SK-N-SH (cell line): Measurements from ENCODE around the gene CDK5R2. TPM values are rescaled to one million over a fixed set of nuclear protein-coding genes. Genes with fewer than 3 reads are reported as not detected.
A peak's percentile ranks its signal among the peaks of the same experiment; 100 is the strongest.

ENCODE experiments used
- CTCF ChIA-PET: fragments of 300-600, 350-600 bp; formaldehyde crosslinking; extraction: SDS; loops from one replicate; lab custom pipeline; 2021; lab: Yijun Ruan, JAX
- POLR2A ChIA-PET: fragments of 350-600 bp; sonication (Branson Sonifier 250); formaldehyde crosslinking; extraction: SDS; loops from one replicate; lab custom pipeline; 2020; ENCODE audit warnings: antibody characterized with exemption, inconsistent platforms; lab: Yijun Ruan, JAX
- DNase-seq: peaks from one replicate; pipeline ENCODE4 v3.0.0; 2012
- H2AFZ ChIP-seq: fragments of 200-600 bp; sonication (generic); 2 replicates; pipeline ENCODE4 v1.8.1; 2016; ENCODE audit warnings: antibody characterized with exemption, mild to moderate bottlenecking, low read depth
- H3F3A ChIP-seq: fragments of 200-600 bp; sonication (generic); replicated peaks from 2 replicates; pipeline ENCODE3; 2016; ENCODE audit warnings: antibody characterized with exemption, mild to moderate bottlenecking; ENCODE audit not compliant: insufficient read depth
- H3K27ac ChIP-seq, 2 experiments: fragments of 200-500 bp in 1 of 2; fragments of 200-600 bp in 1 of 2; sonication (Bioruptor generic) in 1 of 2; sonication (generic), shearing (Covaris generic) in 1 of 2; 2 replicates each; pipeline versions ENCODE4 v1.5.1 to v1.6.1; 2014 to 2016; ENCODE audit warnings: low read depth in 2 of 2, inconsistent platforms in 1 of 2, low read length in 1 of 2, mild to moderate bottlenecking in 1 of 2, mixed read lengths in 1 of 2
- H3K27me3 ChIP-seq: fragments of 200-600 bp; sonication (generic), shearing (Covaris generic); 2 replicates; pipeline ENCODE4 v1.6.1; 2016; ENCODE audit warnings: mixed run types; ENCODE audit not compliant: insufficient read depth
- H3K36me3 ChIP-seq, 2 experiments: fragments of 200-500 bp in 1 of 2; fragments of 200-600 bp in 1 of 2; sonication (Bioruptor generic) in 1 of 2; sonication (generic) in 1 of 2; replicated peaks in 1 of 2; 2 replicates each; pipeline versions ENCODE3 to v1.5.1; 2014 to 2016; ENCODE audit warnings: low read length in 1 of 2, mild to moderate bottlenecking in 1 of 2; ENCODE audit not compliant: insufficient read depth in 2 of 2, control insufficient read depth in 1 of 2
- H3K4me1 ChIP-seq, 2 experiments: fragments of 200-500 bp in 1 of 2; fragments of 200-600 bp in 1 of 2; sonication (Bioruptor generic) in 1 of 2; sonication (generic), shearing (Covaris generic) in 1 of 2; 2 replicates each; pipeline versions ENCODE4 v1.5.1 to v1.6.1; 2014 to 2016; ENCODE audit warnings: low read depth in 1 of 2, low read length in 1 of 2, mixed run types in 1 of 2; ENCODE audit not compliant: insufficient read depth in 2 of 2, control insufficient read depth in 1 of 2
- H3K4me2 ChIP-seq: fragments of 200-600 bp; sonication (generic), shearing (Covaris generic); 2 replicates; pipeline ENCODE4 v1.6.1; 2017; ENCODE audit warnings: mixed run types
- H3K4me3 ChIP-seq, 2 experiments: fragments of 200-500 bp in 1 of 2; fragments of 200-600 bp in 1 of 2; sonication (Bioruptor generic) in 1 of 2; sonication (generic), shearing (Covaris generic) in 1 of 2; 2 replicates each; pipeline versions ENCODE4 v1.5.1 to v1.8.1; 2014 to 2016; ENCODE audit warnings: low read depth in 2 of 2, inconsistent platforms in 1 of 2, low read length in 1 of 2, mild to moderate bottlenecking in 1 of 2, mixed read lengths in 1 of 2, moderate library complexity in 1 of 2
- H3K79me2 ChIP-seq: fragments of 200-600 bp; sonication (generic); 2 replicates; pipeline ENCODE4 v1.8.1; 2017; ENCODE audit warnings: mild to moderate bottlenecking; ENCODE audit not compliant: insufficient read depth
- H3K9ac ChIP-seq: fragments of 200-600 bp; sonication (generic); 2 replicates; pipeline ENCODE4 v1.6.1; 2017; ENCODE audit warnings: mixed run types
- H3K9me2 ChIP-seq: fragments of 200-600 bp; sonication (generic); 2 replicates; pipeline ENCODE4 v1.6.1; 2017; ENCODE audit warnings: mixed run types
- H3K9me3 ChIP-seq: fragments of 200-600 bp; sonication (generic); 2 replicates; pipeline ENCODE4 v1.6.1; 2017; ENCODE audit warnings: mixed run types, mild to moderate bottlenecking, moderate library complexity
- H4K20me1 ChIP-seq: fragments of 200-600 bp; sonication (generic); 2 replicates; pipeline ENCODE4 v1.6.1; 2017; ENCODE audit warnings: mild to moderate bottlenecking, mixed run types; ENCODE audit not compliant: insufficient read depth
- CHD2 ChIP-seq: fragments of 150-350 bp; IDR thresholded peaks from 2 replicates; pipeline ENCODE4 v1.6.1; 2018; ENCODE audit warnings: low read length; ENCODE audit not compliant: partially characterized antibody
- EP300 ChIP-seq, 2 experiments: IDR thresholded peaks; 2 replicates each; pipeline versions ENCODE4 v1.4.0 to v1.6.1; 2012; ENCODE audit warnings: borderline replicate concordance in 1 of 2, low read depth in 1 of 2, low read length in 1 of 2
- FOSL2 ChIP-seq: IDR thresholded peaks from 2 replicates; pipeline ENCODE4 v1.4.0; 2012; ENCODE audit warnings: low read depth, mild to moderate bottlenecking, moderate library complexity, borderline replicate concordance
- FOXJ3 ChIP-seq: sonication (generic); formaldehyde crosslinking; IDR thresholded peaks from 2 replicates; pipeline ENCODE4 v1.5.1; 2020; ENCODE audit warnings: mild to moderate bottlenecking, missing genetic modification reagents
- FOXM1 ChIP-seq: IDR thresholded peaks from 2 replicates; pipeline ENCODE4 v1.4.0; 2012; ENCODE audit warnings: low read depth, mild to moderate bottlenecking
- GATA2 ChIP-seq: sonication (generic); formaldehyde crosslinking; IDR thresholded peaks from 2 replicates; pipeline ENCODE4 v1.5.0; 2020; ENCODE audit warnings: mild to moderate bottlenecking, missing genetic modification reagents
- MEF2A ChIP-seq: IDR thresholded peaks from 2 replicates; pipeline ENCODE4 v1.4.0; 2012; ENCODE audit warnings: low read depth, borderline replicate concordance
- MXI1 ChIP-seq: IDR thresholded peaks from 2 replicates; pipeline ENCODE4 v1.6.1; 2012; ENCODE audit warnings: mild to moderate bottlenecking, low read depth, low read length, improper control_type of control experiment
- NFIC ChIP-seq: IDR thresholded peaks from 2 replicates; pipeline ENCODE4 v1.4.0; 2012; ENCODE audit warnings: borderline replicate concordance
- RCOR1 ChIP-seq: fragments of 150-350 bp; IDR thresholded peaks from 2 replicates; pipeline ENCODE4 v1.6.1; 2017; ENCODE audit warnings: antibody characterized with exemption, low read length
- SIN3A ChIP-seq: IDR thresholded peaks from 2 replicates; pipeline ENCODE4 v1.6.1; 2012; ENCODE audit warnings: low read depth, mild to moderate bottlenecking, low read length, moderate library complexity, borderline replicate concordance
- TCF12 ChIP-seq: IDR thresholded peaks from 2 replicates; pipeline ENCODE4 v1.4.0; 2012
- USF2 ChIP-seq: fragments of 150-350 bp; IDR thresholded peaks from 2 replicates; pipeline ENCODE4 v1.6.1; 2017; ENCODE audit warnings: antibody characterized with exemption, low read length, low read depth, borderline replicate concordance
- WGBS: methylation state at CpG from one replicate; pipeline ENCODE4 v1.1.6; 2017; ENCODE audit warnings: low lambda C conversion rate; 5-methylcytosine and 5-hydroxymethylcytosine counted together
- polyA plus RNA-seq, 3 experiments: library from polyadenylated mRNA; depleted of rRNA; stranded (reverse); fragments of >200 nt; gene quantifications; 2 replicates each; pipeline ENCODE4 v1.2.3, GENCODE V29; 2012

The CDK5R2 gene
- polyA plus RNA-seq, 1 of the 3 experiments (the other 2 are of a cell fraction) = 0.26 TPM

GRCh38 chr2:218995972-218996711 lies 36.7 kb downstream of the CDK5R2 start (continued):
- no peak for TF ChIP-seq FOSL2
- TF ChIP-seq MEF2A = no peak
- no peak for TF ChIP-seq USF2
- no peak for TF ChIP-seq SIN3A
- peak; percentile 61; the same call in 1 of the 2 replicates for TF ChIP-seq MXI1

GRCh38 chr2:218996937-218997336 lies 37.5 kb downstream of the CDK5R2 start:
- TF ChIP-seq SIN3A (no peak), FOXM1 (no peak), CHD2 (peak; percentile 89), GATA2 (peak; percentile 93), TCF12 (peak; percentile 40; the same call in 1 of the 2 replicates), EP300 (IDR thresholded peaks at IDR 0.05; ENCODE audit: borderline replicate concordance in 1 of 2, low read depth in 1 of 2, low read length in 1 of 2) (peak in 1 of 2 experiments; percentile 96; a peak in 2 of 4 replicates), NFIC (no peak), FOXJ3 (CRISPR knock-in tag) (peak; percentile 96), RCOR1 (peak; percentile 87)
- TF ChIP-seq, all 33 proteins: peak for 6
- Histone ChIP-seq H3K27ac (peak overlapping the region in 1 of 2 experiments; percentile 99; a peak in 2 of 4 replicates), H4K20me1 (no peaks in the 10 kb centered on the region), H3K9me3 (no peaks in the 10 kb centered on the region), H3K79me2 (no peaks in the 10 kb centered on the region), H3K36me3 (no peaks in the 10 kb centered on the region), H3K4me2 (no peak overlapping the region), H3K27me3 (no peaks in the 10 kb centered on the region), H3K9ac (no peak overlapping the region), H3K9me2 (no peaks in the 10 kb centered on the region), H3K4me1 (peaks cover 0 to 64% of the 10 kb centered on the region in 2 experiments; a peak in 2 of 4 replicates), H2AFZ (no peak overlapping the region), H3F3A (no peaks in the 10 kb centered on the region), H3K4me3 (peak overlapping the region in 1 of 2 experiments; percentile 57; a peak in 1 of 4 replicates)
- WGBS = 40% methylated on average over 3 of the region's 4 CpGs
- peak; percentile 85 for DNase-seq
- ChIA-PET CTCF (interaction anchor here (0.7 to 12.8 kb wide), 22 partner anchors 9 to 281 kb away, joined by 3 to 258 read pairs (median 11); partner anchors contain the start of genes CFAP65, FEV and NHEJ1), POLR2A (interaction anchor here (0.6 to 6.8 kb wide), 14 partner anchors 10 to 523 kb away, joined by 3 to 89 read pairs (median 4); partner anchors contain the start of genes CDK5R2, FEV and PLCD4)
